ENCODE results near the gene RAB11B. TPM values are rescaled to one million over a fixed set of nuclear protein-coding genes. Genes with fewer than 3 reads are reported as not detected.

Gene RAB11B
- total and polyA plus RNA-seq, 9 of the 15 experiments (the other 6 are each of a cell fraction or from before 2014, with no cell fraction given): 0.74 to 71.0 (median 13.8) TPM

DNA sequence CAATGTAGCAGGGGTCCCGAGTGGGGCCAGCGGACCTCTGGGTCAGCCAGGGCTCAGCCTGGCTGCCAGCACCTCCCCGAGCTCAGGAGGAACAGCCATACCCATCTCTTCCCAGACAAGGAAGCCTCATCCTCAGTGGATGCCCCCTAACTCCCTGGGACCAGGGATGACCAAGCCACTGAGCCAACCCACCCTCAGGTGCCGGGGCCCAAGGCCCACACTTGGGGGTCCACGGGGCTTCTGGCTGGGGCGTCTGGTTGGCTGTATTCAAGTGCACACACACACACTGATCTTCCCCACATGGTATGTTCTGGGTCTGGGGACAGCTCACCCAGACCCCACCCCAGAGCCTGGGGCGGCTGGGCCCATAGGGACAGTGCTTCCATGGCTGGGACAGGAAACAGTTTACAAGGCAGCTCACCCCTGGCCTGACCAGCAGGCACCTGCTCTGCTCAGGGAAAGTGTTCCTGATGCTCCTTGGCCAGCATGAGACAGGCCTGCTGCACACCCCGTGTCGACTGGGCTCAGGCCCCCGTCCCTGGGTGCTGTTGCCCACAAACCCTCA is 7.7 kb downstream of the RAB11B start:
- H3K4me3 ChIP-seq: no peak overlapping the region
- in situ Hi-C loops (cut with MboI): loop anchor here (5.0 kb wide), 1 partner anchor 41 kb away; no protein-coding TSS in a partner anchor
- H3K4me1 ChIP-seq (replicated peaks in 1 of 2; ENCODE audit: control insufficient read depth in 2 of 2, insufficient read depth in 2 of 2, low read length in 2 of 2): peaks cover 12 to 57% of the 10 kb centered on the region in 2 experiments; a peak in 4 of 5 replicates
- H3K27ac ChIP-seq (ENCODE audit: extremely low read depth, low read depth, low read length): no peak overlapping the region
- WGBS (ENCODE audit: insufficient coverage, low coverage, missing lambda C conversion rate): 83% methylated on average over 9 of the region's 10 CpGs
- no peaks in the 10 kb centered on the region for H3K27me3 ChIP-seq (ENCODE audit: control insufficient read depth in 2 of 2, insufficient read depth in 2 of 2, low read length in 2 of 2)
- ChIA-PET POLR2A (interaction anchor here (0.9 to 1.3 kb wide), 3 partner anchors 13 to 18 kb away, joined by 3 to 4 read pairs (median 3); partner anchors contain the start of gene MARCHF2), CTCF (ENCODE audit: low intra/inter-chr PET ratio) (interaction anchor here (1.6 kb wide), 1 partner anchor 43 kb away, joined by 4 read pairs; no protein-coding TSS in a partner anchor)
- H3K4me2 ChIP-seq (ENCODE audit: insufficient read depth, low read length): no peak overlapping the region
- peaks cover 22% of the 10 kb centered on the region; the same call in 1 of the 3 replicates for H3K36me3 ChIP-seq (ENCODE audit: control insufficient read depth, insufficient read depth, low read length)
- H3K9ac ChIP-seq (ENCODE audit: insufficient read depth in 1 of 2, low read depth in 2 of 2, low read length in 2 of 2): peak overlapping the region in 1 of 2 experiments; percentile 77; a peak in 2 of 4 replicates
- no TSS peak for BruUV-seq (replicated peaks)
- H3K9me3 ChIP-seq (replicated peaks; ENCODE audit: control insufficient read depth, insufficient read depth, low read depth, low read length): no peaks in the 10 kb centered on the region
- peaks cover 9% of the 10 kb centered on the region for H3K9me1 ChIP-seq (ENCODE audit: control insufficient read depth, insufficient read depth, low read length)
- peaks cover 41% of the 10 kb centered on the region for H3K79me2 ChIP-seq (ENCODE audit: control insufficient read depth, insufficient read depth, low read length)
- H4K20me1 ChIP-seq (replicated peaks; ENCODE audit: control insufficient read depth, insufficient read depth, low read length): peaks cover 38% of the 10 kb centered on the region
- FAIRE-seq: no peak
- H2AFZ ChIP-seq (ENCODE audit: low read depth, low read length): no peak overlapping the region
- no peak for DNase-seq (ENCODE audit: extremely low read depth in 1 of 4, low spot score in 3 of 4)
- intact Hi-C loops (cut with micrococcal nuclease): no loop called here
- no peak for ATAC-seq
- TF ChIP-seq SNRNP70 (optimal IDR thresholded peaks at IDR 0.05; ENCODE audit: low read depth, low read length) (no peak), ZFP30 (CRISPR knock-in tag; IDR thresholded peaks at IDR 0.05; ENCODE audit: borderline replicate concordance) (no peak), FOXP1 (CRISPR knock-in tag; IDR thresholded peaks at IDR 0.05) (no peak), NRF1 (conservative IDR thresholded peaks at IDR 0.05 in 1 of 2, IDR thresholded peaks at IDR 0.05 in 1 of 2) (no peak), SREBF2 (CRISPR knock-in tag; IDR thresholded peaks at IDR 0.05) (no peak), TRIM28 (IDR thresholded peaks at IDR 0.05) (no peak), ZNF551 (CRISPR knock-in tag; IDR thresholded peaks at IDR 0.05) (no peak), NEUROD1 (IDR thresholded peaks at IDR 0.05; ENCODE audit: borderline replicate concordance, low read depth, low read length, partially characterized antibody) (no peak)
- TF ChIP-seq, protein P1, sequence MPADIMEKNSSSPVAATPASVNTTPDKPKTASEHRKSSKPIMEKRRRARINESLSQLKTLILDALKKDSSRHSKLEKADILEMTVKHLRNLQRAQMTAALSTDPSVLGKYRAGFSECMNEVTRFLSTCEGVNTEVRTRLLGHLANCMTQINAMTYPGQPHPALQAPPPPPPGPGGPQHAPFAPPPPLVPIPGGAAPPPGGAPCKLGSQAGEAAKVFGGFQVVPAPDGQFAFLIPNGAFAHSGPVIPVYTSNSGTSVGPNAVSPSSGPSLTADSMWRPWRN (IDR thresholded peaks at IDR 0.05; ENCODE audit: low read depth): no peak

Measured in K562 (cell line).